ENCODE data around the gene DAZL. TPM values are rescaled to one million over a fixed set of nuclear protein-coding genes. Genes with fewer than 3 reads are reported as not detected.
A peak's percentile ranks its signal among the peaks of the same experiment; 100 is the strongest.

DAZL gene
- total RNA-seq, 1 donor from 2014 or later, result not detected

- Mint-ChIP-seq H3K4me3 (ENCODE audit: unreplicated experiment) (no peak overlapping the region), H3K9me3 (ENCODE audit: unreplicated experiment) (no peaks in the 10 kb centered on the region), H3K27me3 (ENCODE audit: unreplicated experiment) (peaks cover 42% of the 10 kb centered on the region), H3K27ac (ENCODE audit: unreplicated experiment) (no peak overlapping the region), H3K4me1 (ENCODE audit: unreplicated experiment) (no peaks in the 10 kb centered on the region), H3K36me3 (ENCODE audit: unreplicated experiment) (no peaks in the 10 kb centered on the region)
- no peak for TF ChIP-seq CTCF (IDR thresholded peaks at IDR 0.05)
- no peak for DNase-seq (ENCODE audit: extremely low spot score, unreplicated experiment)
Observed at GRCh38 chr3:16606398-16606797, 1.2 kb upstream of the DAZL start.

GRCh38 chr3:16605966-16606365 is 743 bp upstream of the DAZL start:
- DNase-seq (ENCODE audit: extremely low spot score, unreplicated experiment), result no peak
- Mint-ChIP-seq H3K36me3 (ENCODE audit: unreplicated experiment) (no peaks in the 10 kb centered on the region), H3K4me1 (ENCODE audit: unreplicated experiment) (no peaks in the 10 kb centered on the region), H3K27ac (ENCODE audit: unreplicated experiment) (no peak overlapping the region), H3K9me3 (ENCODE audit: unreplicated experiment) (no peaks in the 10 kb centered on the region), H3K4me3 (ENCODE audit: unreplicated experiment) (no peak overlapping the region), H3K27me3 (ENCODE audit: unreplicated experiment) (peaks cover 40% of the 10 kb centered on the region)
- TF ChIP-seq CTCF (IDR thresholded peaks at IDR 0.05), result no peak

- Mint-ChIP-seq H3K9me3 (ENCODE audit: unreplicated experiment) (no peaks in the 10 kb centered on the region), H3K4me3 (ENCODE audit: unreplicated experiment) (no peak overlapping the region), H3K36me3 (ENCODE audit: unreplicated experiment) (no peaks in the 10 kb centered on the region), H3K4me1 (ENCODE audit: unreplicated experiment) (no peaks in the 10 kb centered on the region), H3K27ac (ENCODE audit: unreplicated experiment) (no peak overlapping the region), H3K27me3 (ENCODE audit: unreplicated experiment) (peaks cover 43% of the 10 kb centered on the region)
- DNase-seq (ENCODE audit: extremely low spot score, unreplicated experiment), result no peak
- TF ChIP-seq CTCF (IDR thresholded peaks at IDR 0.05), result no peak
Observed at GRCh38 chr3:16604433-16604832, 790 bp downstream of the DAZL start.

- Mint-ChIP-seq H3K4me3 (ENCODE audit: unreplicated experiment) (no peak overlapping the region), H3K4me1 (ENCODE audit: unreplicated experiment) (no peaks in the 10 kb centered on the region), H3K27me3 (ENCODE audit: unreplicated experiment) (peaks cover 61% of the 10 kb centered on the region), H3K36me3 (ENCODE audit: unreplicated experiment) (no peaks in the 10 kb centered on the region), H3K27ac (ENCODE audit: unreplicated experiment) (no peak overlapping the region), H3K9me3 (ENCODE audit: unreplicated experiment) (no peaks in the 10 kb centered on the region)
- no peak for DNase-seq (ENCODE audit: extremely low spot score, unreplicated experiment)
- no peak for TF ChIP-seq CTCF (IDR thresholded peaks at IDR 0.05)
Observed at GRCh38 chr3:16601537-16602005, 3.7 kb downstream of the DAZL start.

- DNase-seq (ENCODE audit: extremely low spot score, unreplicated experiment), result no peak
- Mint-ChIP-seq H3K4me1 (ENCODE audit: unreplicated experiment) (no peaks in the 10 kb centered on the region), H3K27ac (ENCODE audit: unreplicated experiment) (no peak overlapping the region), H3K36me3 (ENCODE audit: unreplicated experiment) (no peaks in the 10 kb centered on the region), H3K4me3 (ENCODE audit: unreplicated experiment) (no peak overlapping the region), H3K27me3 (ENCODE audit: unreplicated experiment) (peaks cover 68% of the 10 kb centered on the region), H3K9me3 (ENCODE audit: unreplicated experiment) (no peaks in the 10 kb centered on the region)
- TF ChIP-seq CTCF (IDR thresholded peaks at IDR 0.05), result peak; percentile 91
Observed at GRCh38 chr3:16600780-16601536, 4.3 kb downstream of the DAZL start.

All from osteocyte (in vitro differentiated cells).